Neural cell (in vitro differentiated cells): Measurements from ENCODE around the gene GNG14. TPM values are rescaled to one million over a fixed set of nuclear protein-coding genes. Genes with fewer than 3 reads are reported as not detected.
A peak's percentile ranks its signal among the peaks of the same experiment; 100 is the strongest.
"Not testable (repeated sequence)": the region's sequence is repeated elsewhere in the genome, so short reads cannot be mapped to it uniquely, and the experiment has no call there.

Source experiments
- H2AFZ ChIP-seq: fragments of 200-600, 300-800 bp; sonication (generic), shearing (Covaris generic); 2 replicates; pipeline ENCODE4 v1.6.0; 2014; ENCODE audit warnings: low read depth, mild to moderate bottlenecking, antibody characterized with exemption, low read length, moderate library complexity
- H3F3A ChIP-seq: fragments of 200-600 bp; shearing (Covaris generic); 2 replicates; pipeline ENCODE4 v1.6.1; 2016; ENCODE audit warnings: mild to moderate bottlenecking, moderate library complexity, mixed read lengths, antibody characterized with exemption, low read length; ENCODE audit not compliant: insufficient read depth, poor library complexity, severe bottlenecking
- H3K27ac ChIP-seq: fragments of 200-600, 300-800 bp; sonication (generic), shearing (Covaris generic); 2 replicates; pipeline ENCODE4 v1.5.1; 2014; ENCODE audit warnings: mild to moderate bottlenecking, low read length, moderate library complexity
- H3K27me3 ChIP-seq: fragments of 300-800, 200-600 bp; sonication (generic), shearing (Covaris generic); 2 replicates; pipeline ENCODE4 v1.6.0; 2014; ENCODE audit warnings: mild to moderate bottlenecking, low read depth, low read length, moderate library complexity; ENCODE audit not compliant: insufficient read depth
- H3K36me3 ChIP-seq: fragments of 300-800, 200-600 bp; sonication (generic), shearing (Covaris generic); 2 replicates; pipeline ENCODE4 v1.5.1; 2014; ENCODE audit warnings: mild to moderate bottlenecking, antibody characterized with exemption, low read length, moderate library complexity; ENCODE audit not compliant: insufficient read depth
- H3K4me2 ChIP-seq: fragments of 300-800, 200-600 bp; sonication (generic), shearing (Covaris generic); 2 replicates; pipeline ENCODE4 v1.6.0; 2014; ENCODE audit warnings: mild to moderate bottlenecking, low read length
- H3K4me3 ChIP-seq: fragments of 300-800, 200-600 bp; sonication (generic), shearing (Covaris generic); 2 replicates; pipeline ENCODE4 v1.5.1; 2014; ENCODE audit warnings: mild to moderate bottlenecking, low read length, moderate library complexity
- H3K79me2 ChIP-seq: fragments of 200-600 bp; shearing (Covaris generic); replicated peaks from 2 replicates; pipeline ENCODE4 v1.6.0; 2014; ENCODE audit warnings: mild to moderate bottlenecking, low read length, moderate library complexity; ENCODE audit not compliant: insufficient read depth
- H3K9ac ChIP-seq: fragments of 300-800, 200-600 bp; sonication (generic), shearing (Covaris generic); 2 replicates; pipeline ENCODE4 v1.6.1; 2016; ENCODE audit warnings: mild to moderate bottlenecking, low read length, mixed read lengths
- H3K9me2 ChIP-seq: fragments of 200-600 bp; shearing (Covaris generic); 2 replicates; pipeline ENCODE4 v1.6.1; 2016; ENCODE audit warnings: mild to moderate bottlenecking, low read length, mixed read lengths; ENCODE audit not compliant: insufficient read depth
- H3K9me3 ChIP-seq: fragments of 200-600, 300-800 bp; sonication (generic), shearing (Covaris generic); 2 replicates; pipeline ENCODE4 v1.6.1; 2016; ENCODE audit warnings: mild to moderate bottlenecking, mixed run types, low read length, moderate library complexity, mixed read lengths
- H4K20me1 ChIP-seq: fragments of 200-600 bp; shearing (Covaris generic); 2 replicates; pipeline ENCODE4 v1.6.1; 2016; ENCODE audit warnings: mild to moderate bottlenecking, mixed run types; ENCODE audit not compliant: insufficient read depth
- CTCF ChIP-seq: fragments of 450-650 bp; IDR thresholded peaks from 2 replicates; pipeline ENCODE4 v1.5.1; 2014; ENCODE audit warnings: antibody characterized with exemption, mild to moderate bottlenecking, moderate library complexity; ENCODE audit not compliant: poor library complexity, severe bottlenecking
- EP300 ChIP-seq: fragments of 450-650 bp; conservative IDR thresholded peaks from 2 replicates; pipeline ENCODE4 v1.6.1; 2014; ENCODE audit warnings: antibody characterized with exemption, mild to moderate bottlenecking, moderate library complexity; ENCODE audit not compliant: poor library complexity, severe bottlenecking
- RAD21 ChIP-seq: fragments of 450-650 bp; conservative IDR thresholded peaks from 2 replicates; pipeline ENCODE4 v1.6.1; 2014; ENCODE audit warnings: antibody characterized with exemption, mild to moderate bottlenecking, moderate library complexity
- REST ChIP-seq: IDR thresholded peaks from 2 replicates; pipeline ENCODE4 v1.6.1; 2012; ENCODE audit warnings: borderline replicate concordance
- SMC3 ChIP-seq: fragments of 450-650 bp; conservative IDR thresholded peaks from 2 replicates; pipeline ENCODE4 v1.6.1; 2014; ENCODE audit warnings: antibody characterized with exemption, mild to moderate bottlenecking, moderate library complexity; ENCODE audit not compliant: poor library complexity
- polyA plus RNA-seq: library from polyadenylated mRNA; depleted of rRNA; stranded (reverse); fragments of >200 nt; gene quantifications from 2 replicates; pipeline ENCODE4 v1.2.3, GENCODE V29; 2014

The GNG14 gene
- polyA plus RNA-seq, 1 donor from 2014 or later = not detected

- H3F3A ChIP-seq, H3K36me3 ChIP-seq, H3K79me2 ChIP-seq, H3K9me3 ChIP-seq, H3K4me2 ChIP-seq, H2AFZ ChIP-seq, H3K27ac ChIP-seq, H3K9me2 ChIP-seq, H3K4me3 ChIP-seq, H4K20me1 ChIP-seq, H3K9ac ChIP-seq, H3K27me3 ChIP-seq: not testable (repeated sequence)
- TF ChIP-seq CTCF (peak; percentile 43), SMC3 (peak; percentile 42)
Observed at GRCh38 chr19:12712077-12712476, 24.3 kb downstream of the GNG14 start.

GRCh38 chr19:12713304-12713703 is 25.5 kb downstream of the GNG14 start:
- not testable (repeated sequence) for H3K9me3 ChIP-seq, H3K4me3 ChIP-seq, H3K9me2 ChIP-seq, H3K4me2 ChIP-seq, H3K79me2 ChIP-seq, H3K9ac ChIP-seq, H4K20me1 ChIP-seq, H3F3A ChIP-seq, H3K27ac ChIP-seq, H3K27me3 ChIP-seq, H3K36me3 ChIP-seq, H2AFZ ChIP-seq

DNA sequence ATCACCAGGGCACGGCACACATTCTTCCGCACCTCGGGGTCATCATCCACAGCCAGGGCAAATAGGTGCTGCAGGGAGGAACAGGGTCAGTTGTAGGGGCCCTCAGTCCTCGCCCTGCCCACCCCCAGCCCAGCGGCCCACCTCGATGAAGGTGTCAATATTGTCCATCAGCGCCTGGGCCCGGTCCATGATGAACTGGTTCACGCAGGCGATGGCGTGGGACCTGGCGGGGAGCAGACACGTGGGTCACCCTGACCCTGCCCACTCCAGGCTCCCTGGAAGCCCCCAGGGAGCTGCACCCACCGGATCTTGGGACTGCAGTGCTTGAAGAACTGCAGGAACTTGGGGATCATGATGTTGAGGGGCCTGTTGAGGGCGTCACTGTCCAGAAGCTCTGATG is 27.3 kb downstream of the GNG14 start:
- peaks cover 10% of the 10 kb centered on the region for H3K79me2 ChIP-seq
- no peak for TF ChIP-seq EP300
- TF ChIP-seq RAD21 = no peak
- TF ChIP-seq SMC3 = no peak
- no peak for TF ChIP-seq REST

More for the DNA sequence above, 27.3 kb downstream of the GNG14 start:
- Histone ChIP-seq H3K36me3 (peaks cover 5% of the 10 kb centered on the region), H3K27ac (no peak overlapping the region), H3F3A (no peaks in the 10 kb centered on the region), H3K4me3 (no peak overlapping the region), H3K9me3 (no peaks in the 10 kb centered on the region), H3K9me2 (no peaks in the 10 kb centered on the region), H3K27me3 (no peaks in the 10 kb centered on the region), H4K20me1 (no peaks in the 10 kb centered on the region), H3K4me2 (no peak overlapping the region), H2AFZ (no peak overlapping the region), H3K9ac (no peak overlapping the region)
